Activated CD4-positive, alpha-beta T cell treated with anti-CD3 and anti-CD28 coated beads, Interleukin-2, Interleukin-4, amounts not matched to agents 100 ng/mL and 50 ng/mL, durations not matched to agents 16 hours and 8 hours (primary cell): ENCODE results near the gene PTX3.

Source experiments
- DNase-seq: peaks from one replicate; pipeline ENCODE4 v3.0.0-alpha.2; 2020; ENCODE audit warnings: low spot score

The PTX3 gene

GRCh38 chr3:157475921-157476414 lies 39.3 kb downstream of the PTX3 start:
- no peak for DNase-seq

- no peak for DNase-seq
Measured at GRCh38 chr3:157477441-157477840, 40.8 kb downstream of the PTX3 start.

GRCh38 chr3:157479464-157480243 lies 43.0 kb downstream of the PTX3 start:
- DNase-seq = no peak

GRCh38 chr3:157487339-157487738 lies 50.7 kb downstream of the PTX3 start:
- DNase-seq = no peak

- no peak for DNase-seq
Measured at GRCh38 chr3:157488144-157488543, 51.5 kb downstream of the PTX3 start.

- DNase-seq = no peak
Measured at GRCh38 chr3:157491136-157491535, 54.5 kb downstream of the PTX3 start.
